ENCODE measurements around the gene HTR2C.

- no peak for TF ChIP-seq EP300 (IDR thresholded peaks at IDR 0.05; ENCODE audit: borderline replicate concordance in 1 of 2, control insufficient read depth in 1 of 2, low read depth in 2 of 2, low read length in 2 of 2)
- TF ChIP-seq HDAC6 (IDR thresholded peaks at IDR 0.05; ENCODE audit: unreplicated experiment), result no peak
- no peak for TF ChIP-seq ZNF217 (IDR thresholded peaks at IDR 0.05)
- no peak for TF ChIP-seq EZH2 (IDR thresholded peaks at IDR 0.05; ENCODE audit: borderline replicate concordance, control insufficient read depth, low read depth, low read length)
- TF ChIP-seq MTA3 (IDR thresholded peaks at IDR 0.05; ENCODE audit: borderline replicate concordance, low read length), result no peak
- no peak for TF ChIP-seq JUNB (IDR thresholded peaks at IDR 0.05)
- TF ChIP-seq PRDM15 (CRISPR knock-in tag; IDR thresholded peaks at IDR 0.05), result no peak
- no peak for TF ChIP-seq REST (IDR thresholded peaks at IDR 0.05; ENCODE audit: low read depth, low read length)
- TF ChIP-seq RCOR1 (conservative IDR thresholded peaks at IDR 0.05; ENCODE audit: low read depth, low read length), result no peak
- no peak for TF ChIP-seq NFIC (IDR thresholded peaks at IDR 0.05; ENCODE audit: low read depth, low read length)
- no peak for TF ChIP-seq DPF2 (IDR thresholded peaks at IDR 0.05)
Measured at GRCh38 chrX:114591121-114591520, 7.2 kb downstream of the HTR2C start.

All from GM12878 (cell line).